IPS-15b (cell line): ENCODE measurements around the gene STK24.

Source experiments
- H3K27me3 ChIP-seq: one replicate; pipeline ENCODE4 v1.6.1; 2013; ENCODE audit warnings: low read length; ENCODE audit not compliant: control insufficient read depth, insufficient read depth
- H3K36me3 ChIP-seq: one replicate; pipeline ENCODE4 v1.6.1; 2013; ENCODE audit warnings: low read length; ENCODE audit not compliant: control insufficient read depth, insufficient read depth
- H3K4me1 ChIP-seq: one replicate; pipeline ENCODE4 v1.6.1; 2013; ENCODE audit warnings: mild to moderate bottlenecking, low read length; ENCODE audit not compliant: control insufficient read depth, insufficient read depth
- H3K4me3 ChIP-seq: one replicate; pipeline ENCODE4 v1.5.1; 2013; ENCODE audit warnings: low read depth, low read length
- H3K9ac ChIP-seq: one replicate; pipeline ENCODE4 v1.6.1; 2013; ENCODE audit warnings: low read depth, mild to moderate bottlenecking, low read length
- H3K9me3 ChIP-seq: one replicate; pipeline ENCODE4 v1.6.1; 2013; ENCODE audit warnings: mild to moderate bottlenecking, low read length; ENCODE audit not compliant: control insufficient read depth, insufficient read depth

Gene STK24

GRCh38 chr13:98524793-98525192, 52.1 kb downstream of the STK24 start:
- Histone ChIP-seq H3K27me3 (no peaks in the 10 kb centered on the region), H3K36me3 (peaks cover 7% of the 10 kb centered on the region), H3K9ac (peak overlapping the region; percentile 37), H3K4me1 (peaks cover 28% of the 10 kb centered on the region), H3K4me3 (no peak overlapping the region), H3K9me3 (no peaks in the 10 kb centered on the region)

DNA sequence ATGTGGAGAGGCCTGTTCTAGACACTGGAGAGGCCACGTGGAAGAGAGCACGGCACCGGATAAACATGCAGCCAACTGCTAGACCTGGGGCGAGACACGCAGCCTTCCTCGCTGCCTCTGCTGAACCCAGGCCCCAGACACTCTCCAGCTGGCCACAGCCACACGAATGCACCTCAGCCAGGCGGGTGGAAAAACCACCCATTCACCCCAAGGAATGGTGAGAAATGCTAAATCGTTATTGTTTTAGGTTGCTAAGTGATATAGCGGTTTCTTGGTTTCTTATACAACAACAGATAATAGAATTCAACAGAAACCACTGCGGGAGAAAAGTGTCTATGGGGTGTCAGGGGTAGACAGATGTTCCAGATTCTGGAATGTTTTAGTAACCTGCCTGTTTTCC, 52.5 kb downstream of the STK24 start:
- Histone ChIP-seq H3K4me3 (no peak overlapping the region), H3K27me3 (no peaks in the 10 kb centered on the region), H3K36me3 (peaks cover 7% of the 10 kb centered on the region), H3K9me3 (no peaks in the 10 kb centered on the region), H3K4me1 (peaks cover 28% of the 10 kb centered on the region), H3K9ac (peak overlapping the region; percentile 37)

DNA sequence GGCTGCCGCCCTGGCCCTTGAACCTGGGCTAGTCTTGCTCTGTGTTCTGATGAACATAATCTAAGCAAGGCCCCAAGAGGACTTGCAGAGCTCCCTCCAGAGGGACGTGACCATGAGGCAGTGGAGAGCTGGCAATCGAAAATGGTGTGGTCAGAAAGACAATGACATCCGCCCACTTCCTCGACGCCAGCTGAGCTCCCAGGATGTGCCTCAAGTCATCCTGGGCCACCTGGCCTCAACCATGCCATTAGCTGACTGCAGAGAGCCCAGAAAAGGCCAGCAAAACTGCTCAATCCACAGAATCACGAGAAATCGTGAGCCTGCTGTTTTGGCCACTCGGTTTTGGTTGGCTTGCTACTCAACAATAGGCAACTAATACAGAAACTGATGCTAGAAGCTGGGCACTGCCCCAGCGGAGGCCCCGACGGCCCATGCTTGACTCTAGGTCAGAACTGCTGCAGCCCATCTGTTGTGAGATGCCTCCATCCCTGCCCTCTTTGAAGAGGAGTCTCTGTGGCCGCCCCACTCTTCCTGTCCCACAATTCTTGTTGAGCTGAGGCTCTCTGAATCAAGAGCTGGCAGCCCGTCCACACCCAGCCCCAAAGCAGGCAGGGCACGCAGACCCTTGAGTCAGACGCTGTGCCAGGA, 53.3 kb downstream of the STK24 start:
- Histone ChIP-seq H3K4me3 (no peak overlapping the region), H3K9ac (no peak overlapping the region), H3K36me3 (peaks cover 4% of the 10 kb centered on the region), H3K9me3 (no peaks in the 10 kb centered on the region), H3K4me1 (peaks cover 28% of the 10 kb centered on the region), H3K27me3 (no peaks in the 10 kb centered on the region)

- Histone ChIP-seq H3K4me1 (peaks cover 28% of the 10 kb centered on the region), H3K36me3 (peaks cover 4% of the 10 kb centered on the region), H3K4me3 (no peak overlapping the region), H3K9ac (peak overlapping the region; percentile 39), H3K9me3 (no peaks in the 10 kb centered on the region), H3K27me3 (no peaks in the 10 kb centered on the region)
These were observed 54.5 kb downstream of the STK24 start for GRCh38 chr13:98522371-98522770.

GRCh38 chr13:98521461-98522247, 55.3 kb downstream of the STK24 start:
- peaks cover 28% of the 10 kb centered on the region for H3K4me1 ChIP-seq
- no peak overlapping the region for H3K4me3 ChIP-seq
- H3K9me3 ChIP-seq = no peaks in the 10 kb centered on the region
- H3K36me3 ChIP-seq = peaks cover 4% of the 10 kb centered on the region
- H3K27me3 ChIP-seq = no peaks in the 10 kb centered on the region
- no peak overlapping the region for H3K9ac ChIP-seq

DNA sequence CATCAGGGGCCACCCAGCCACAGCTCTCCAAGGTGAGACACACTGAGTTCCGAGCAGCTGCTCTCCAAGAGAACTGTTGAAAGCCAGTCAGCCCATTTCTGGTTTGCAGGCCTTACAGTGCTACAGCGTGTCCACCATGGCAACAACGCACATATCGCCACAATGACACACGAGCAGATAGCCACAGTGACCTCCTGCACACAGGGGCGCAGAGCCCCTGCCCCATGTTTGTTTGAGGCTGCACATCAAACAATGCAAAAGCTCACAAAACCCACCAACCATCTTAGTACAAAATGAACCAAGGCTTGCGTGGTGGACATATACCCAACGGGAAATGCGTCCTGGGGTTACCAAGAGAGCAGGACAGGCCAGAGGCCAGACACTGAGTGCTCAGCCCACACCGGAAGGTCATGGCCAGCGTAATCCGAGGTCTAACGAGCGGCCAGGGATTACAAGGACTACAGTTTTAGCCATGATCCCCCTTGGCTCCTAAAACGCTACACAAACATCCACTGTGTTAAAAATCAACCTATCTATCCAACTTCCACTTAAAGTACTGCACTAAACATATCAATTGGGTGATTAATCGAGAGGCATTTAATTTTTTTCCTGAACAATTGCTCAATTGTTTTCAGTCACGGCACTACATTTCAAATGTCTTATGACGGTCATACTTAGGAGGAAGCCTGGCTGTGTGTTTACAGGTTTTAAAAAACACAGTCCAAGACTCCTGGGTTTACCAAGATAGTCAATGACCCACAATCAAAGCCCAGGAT, 56.0 kb downstream of the STK24 start:
- Histone ChIP-seq H3K36me3 (peaks cover 4% of the 10 kb centered on the region), H3K9me3 (no peaks in the 10 kb centered on the region), H3K27me3 (no peaks in the 10 kb centered on the region), H3K9ac (no peak overlapping the region), H3K4me3 (no peak overlapping the region), H3K4me1 (peaks cover 23% of the 10 kb centered on the region)

DNA sequence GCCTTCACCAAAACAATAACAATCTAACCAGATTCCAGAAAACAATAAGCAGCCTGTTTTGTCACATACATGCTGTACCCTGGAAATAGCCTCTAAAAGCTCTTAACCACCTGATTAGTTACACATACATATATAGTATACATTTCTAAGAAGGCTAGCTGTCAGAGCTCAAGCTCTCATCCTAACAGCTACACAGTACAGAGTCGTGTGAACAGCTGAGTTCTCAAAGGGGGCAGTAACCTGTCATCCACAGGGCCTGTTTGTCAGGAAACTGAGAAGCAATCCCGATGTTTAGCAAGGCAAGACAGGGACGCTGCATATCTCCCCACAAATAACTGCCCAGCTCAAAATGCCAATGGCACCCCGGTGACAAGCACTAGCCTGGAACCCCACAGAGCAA, 56.9 kb downstream of the STK24 start:
- Histone ChIP-seq H3K4me3 (no peak overlapping the region), H3K9ac (no peak overlapping the region), H3K36me3 (peaks cover 4% of the 10 kb centered on the region), H3K4me1 (peaks cover 19% of the 10 kb centered on the region), H3K27me3 (no peaks in the 10 kb centered on the region), H3K9me3 (no peaks in the 10 kb centered on the region)

- no peaks in the 10 kb centered on the region for H3K27me3 ChIP-seq
- H3K9me3 ChIP-seq = no peaks in the 10 kb centered on the region
- H3K9ac ChIP-seq = no peak overlapping the region
- H3K36me3 ChIP-seq = no peaks in the 10 kb centered on the region
- peaks cover 16% of the 10 kb centered on the region for H3K4me1 ChIP-seq
- no peak overlapping the region for H3K4me3 ChIP-seq
These were observed 59.2 kb downstream of the STK24 start for GRCh38 chr13:98517576-98518310.

- no peaks in the 10 kb centered on the region for H3K36me3 ChIP-seq
- no peak overlapping the region for H3K4me3 ChIP-seq
- no peaks in the 10 kb centered on the region for H3K9me3 ChIP-seq
- H3K27me3 ChIP-seq = no peaks in the 10 kb centered on the region
- H3K4me1 ChIP-seq = peaks cover 4% of the 10 kb centered on the region
- no peak overlapping the region for H3K9ac ChIP-seq
These were observed 61.0 kb downstream of the STK24 start for GRCh38 chr13:98515818-98516465.

GRCh38 chr13:98514288-98514687, 62.6 kb downstream of the STK24 start:
- no peaks in the 10 kb centered on the region for H3K27me3 ChIP-seq
- H3K4me3 ChIP-seq = no peak overlapping the region
- H3K9ac ChIP-seq = no peak overlapping the region
- H3K4me1 ChIP-seq = no peaks in the 10 kb centered on the region
- no peaks in the 10 kb centered on the region for H3K9me3 ChIP-seq
- H3K36me3 ChIP-seq = no peaks in the 10 kb centered on the region

DNA sequence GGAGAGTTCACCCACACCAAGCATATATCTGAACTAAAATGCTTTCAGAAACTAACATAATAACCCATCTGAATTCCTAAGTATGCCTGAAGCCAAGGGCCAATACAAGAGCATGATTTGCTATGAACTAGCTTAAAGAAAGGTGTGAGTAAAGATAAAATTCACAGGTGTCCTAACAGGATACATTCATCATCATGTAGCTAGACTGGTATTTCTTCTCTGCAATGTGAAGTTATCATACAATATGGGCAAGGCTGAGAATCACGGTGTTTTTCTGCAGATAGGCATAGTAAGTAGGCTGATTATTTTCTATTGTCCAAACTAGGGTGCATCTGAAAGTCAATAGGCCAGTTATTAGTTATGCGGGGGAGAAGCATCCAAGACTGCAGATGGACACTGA, 63.1 kb downstream of the STK24 start:
- H3K36me3 ChIP-seq = no peaks in the 10 kb centered on the region
- H3K4me1 ChIP-seq = peaks cover under 1% of the 10 kb centered on the region
- no peaks in the 10 kb centered on the region for H3K9me3 ChIP-seq
- no peak overlapping the region for H3K4me3 ChIP-seq
- H3K9ac ChIP-seq = no peak overlapping the region
- H3K27me3 ChIP-seq = no peaks in the 10 kb centered on the region
